ENCODE results near the gene NACC1.

Gene NACC1

DNA sequence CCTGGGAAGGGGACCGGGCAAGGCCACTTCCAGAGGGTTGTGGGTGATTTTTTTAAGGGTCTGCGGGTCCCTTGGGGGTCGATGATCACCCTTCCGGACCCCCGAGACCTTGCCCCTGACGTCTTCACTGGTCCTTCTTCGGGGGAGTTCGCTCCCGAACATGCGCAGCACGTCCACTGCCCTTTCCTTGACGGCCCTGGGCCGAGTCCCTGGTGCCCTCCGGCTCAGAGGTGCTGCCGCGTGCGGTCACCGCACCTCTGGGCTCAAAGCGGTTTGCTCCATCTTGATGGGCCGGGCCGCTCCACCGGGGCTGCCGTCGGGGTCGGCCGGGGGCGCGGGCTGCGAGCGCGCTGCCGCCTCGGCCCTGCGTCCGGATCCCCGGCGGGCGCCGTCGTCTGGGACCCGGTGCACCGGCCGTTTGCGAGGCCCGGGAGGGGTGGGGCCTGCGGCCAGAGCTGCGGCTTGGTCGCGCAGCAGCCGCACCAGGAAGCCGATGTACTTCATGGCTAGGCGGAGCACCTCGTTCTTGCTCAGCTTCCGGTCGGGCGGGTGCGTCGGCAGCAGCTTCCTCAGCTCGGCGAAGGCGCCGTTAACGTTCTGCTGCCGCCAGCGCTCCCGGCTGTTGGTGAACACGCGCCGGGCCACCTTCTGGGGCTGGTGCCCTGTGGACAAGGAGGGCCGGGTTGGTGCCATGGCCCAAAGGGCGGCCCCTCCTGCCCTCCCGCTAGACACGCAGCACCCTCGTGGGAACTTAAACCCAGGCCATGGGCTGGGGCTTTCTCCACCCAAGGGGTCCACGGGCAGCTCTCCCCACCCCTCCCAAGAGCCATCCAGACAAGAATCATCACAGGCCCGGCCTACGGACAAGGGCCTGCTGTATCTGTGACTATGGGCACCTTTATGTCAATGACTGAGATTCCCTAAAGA, 18.7 kb upstream of the NACC1 start:
- DNase-seq (ENCODE audit: low read depth in 3 of 3, low spot score in 1 of 3), result peak; percentile 33 to 56 (median 56)

DNA sequence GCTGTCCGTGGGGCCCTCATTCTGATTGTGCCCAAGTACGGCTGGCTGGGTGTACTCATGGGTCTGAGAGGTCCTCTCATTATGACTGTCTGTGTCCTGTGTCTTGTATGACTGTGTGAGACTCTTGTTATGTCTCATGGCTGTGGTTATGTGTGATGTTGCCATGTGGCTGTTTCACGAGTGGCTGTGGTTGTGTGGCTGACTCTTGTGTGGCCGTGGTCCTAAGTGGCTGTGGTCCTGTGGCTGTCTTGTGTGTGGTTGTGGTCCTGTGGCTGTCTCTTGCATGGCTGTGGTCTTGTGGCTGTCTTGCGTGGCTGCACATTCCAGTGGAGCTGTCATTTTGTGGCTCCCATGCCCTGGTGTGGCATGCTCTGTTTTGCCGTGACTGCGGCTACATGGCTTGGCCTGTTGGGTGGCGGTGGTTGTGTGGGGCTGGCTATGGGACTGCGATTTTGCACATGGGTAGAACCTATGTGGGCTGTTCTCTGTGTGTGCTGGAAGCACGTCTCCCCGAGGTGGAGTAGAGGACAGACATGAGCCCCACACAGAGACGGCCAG, 18.0 kb upstream of the NACC1 start:
- DNase-seq (ENCODE audit: low read depth in 3 of 3, low spot score in 1 of 3), result no peak

DNA sequence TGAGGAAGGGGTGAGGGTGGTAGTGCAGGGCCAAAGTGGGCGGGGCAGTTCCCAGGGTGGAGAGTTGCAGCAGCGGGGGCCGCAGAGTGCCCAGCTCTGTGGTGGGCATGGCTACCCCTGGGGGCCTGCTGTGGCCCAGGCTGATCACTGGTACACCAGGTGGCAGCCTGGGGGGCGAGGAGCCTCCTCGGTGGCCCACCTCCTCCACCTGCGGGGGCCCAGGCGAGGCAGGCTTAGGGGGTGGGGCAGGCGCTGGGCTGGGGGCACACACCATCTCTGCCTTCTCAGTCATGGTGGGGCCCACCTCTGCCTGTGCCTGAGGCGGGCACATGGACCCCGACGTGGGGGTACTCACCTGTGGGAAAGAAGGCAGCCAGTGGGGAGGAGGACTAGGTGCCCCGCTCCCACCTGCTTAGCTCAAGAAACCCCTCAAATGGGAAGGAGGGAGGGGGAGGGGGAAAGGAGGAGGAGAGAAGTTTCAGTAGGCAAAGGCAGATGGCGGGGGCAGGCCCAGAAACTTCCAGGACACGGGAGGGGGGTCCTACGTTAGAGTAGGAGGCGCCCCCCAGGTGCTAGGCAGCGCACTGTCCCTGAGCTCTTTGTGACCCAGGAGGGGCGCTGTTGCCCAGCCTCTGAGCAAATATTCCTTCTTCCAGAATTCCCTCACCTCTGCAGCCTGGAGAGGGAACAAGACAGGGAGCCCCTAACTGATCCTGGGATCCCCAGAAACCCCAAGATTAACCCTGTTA, 17.0 kb upstream of the NACC1 start:
- DNase-seq (ENCODE audit: low read depth in 3 of 3, low spot score in 1 of 3), result no peak

DNA sequence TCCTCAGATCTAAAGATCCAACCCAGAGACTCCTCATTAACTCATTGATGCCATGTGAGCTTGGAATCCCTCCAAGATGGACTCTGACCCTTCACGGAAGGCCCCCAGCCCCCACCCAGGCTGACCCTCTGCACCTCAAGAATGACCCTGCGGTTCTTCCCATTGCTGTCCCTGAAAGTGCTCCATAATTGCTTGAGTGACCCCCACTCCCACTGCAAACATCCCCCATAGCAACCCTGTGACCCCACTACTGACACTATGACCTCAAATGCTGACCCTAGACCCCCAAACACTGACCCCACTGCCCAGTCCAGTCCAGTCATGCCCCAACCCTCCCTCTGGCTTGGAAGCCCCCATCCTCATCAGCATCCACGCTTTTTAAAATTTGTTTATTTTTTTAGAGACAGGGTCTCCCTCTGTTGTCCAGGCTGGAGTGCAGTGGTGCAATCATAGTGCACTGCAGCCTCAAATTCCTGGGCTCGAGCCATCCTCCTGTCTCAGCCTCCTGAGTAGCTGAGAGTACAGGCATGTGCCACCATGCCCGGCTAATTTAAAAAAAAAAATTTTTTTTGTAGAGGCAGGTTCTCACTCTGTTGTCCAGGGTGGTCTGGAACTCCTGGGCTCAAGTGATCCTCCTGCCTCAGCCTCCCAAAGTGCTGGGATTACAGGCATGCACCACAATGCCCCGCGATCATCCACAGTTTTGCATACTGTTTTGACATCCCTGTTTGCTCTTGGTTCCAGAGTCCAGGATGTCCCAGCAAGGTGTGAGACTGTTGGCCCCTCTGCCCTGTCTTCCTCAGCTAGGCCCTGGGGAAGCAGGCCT, 16.3 kb upstream of the NACC1 start:
- no peak for DNase-seq (ENCODE audit: low read depth in 3 of 3, low spot score in 1 of 3)

DNA sequence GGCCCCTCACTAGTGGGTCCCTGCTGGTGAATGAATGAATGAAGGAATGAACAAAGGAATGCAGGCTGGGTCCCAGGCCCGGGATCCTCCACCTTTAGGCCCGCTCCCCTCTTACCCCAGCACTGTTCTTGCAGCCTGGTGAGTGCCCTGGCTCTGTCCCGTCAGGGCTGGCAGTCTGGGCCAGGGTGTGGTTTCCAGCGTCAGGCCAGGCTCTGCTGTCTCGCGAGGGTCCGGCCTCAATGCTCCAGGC, 15.7 kb upstream of the NACC1 start:
- no peak for DNase-seq (ENCODE audit: low read depth in 3 of 3, low spot score in 1 of 3)

DNA sequence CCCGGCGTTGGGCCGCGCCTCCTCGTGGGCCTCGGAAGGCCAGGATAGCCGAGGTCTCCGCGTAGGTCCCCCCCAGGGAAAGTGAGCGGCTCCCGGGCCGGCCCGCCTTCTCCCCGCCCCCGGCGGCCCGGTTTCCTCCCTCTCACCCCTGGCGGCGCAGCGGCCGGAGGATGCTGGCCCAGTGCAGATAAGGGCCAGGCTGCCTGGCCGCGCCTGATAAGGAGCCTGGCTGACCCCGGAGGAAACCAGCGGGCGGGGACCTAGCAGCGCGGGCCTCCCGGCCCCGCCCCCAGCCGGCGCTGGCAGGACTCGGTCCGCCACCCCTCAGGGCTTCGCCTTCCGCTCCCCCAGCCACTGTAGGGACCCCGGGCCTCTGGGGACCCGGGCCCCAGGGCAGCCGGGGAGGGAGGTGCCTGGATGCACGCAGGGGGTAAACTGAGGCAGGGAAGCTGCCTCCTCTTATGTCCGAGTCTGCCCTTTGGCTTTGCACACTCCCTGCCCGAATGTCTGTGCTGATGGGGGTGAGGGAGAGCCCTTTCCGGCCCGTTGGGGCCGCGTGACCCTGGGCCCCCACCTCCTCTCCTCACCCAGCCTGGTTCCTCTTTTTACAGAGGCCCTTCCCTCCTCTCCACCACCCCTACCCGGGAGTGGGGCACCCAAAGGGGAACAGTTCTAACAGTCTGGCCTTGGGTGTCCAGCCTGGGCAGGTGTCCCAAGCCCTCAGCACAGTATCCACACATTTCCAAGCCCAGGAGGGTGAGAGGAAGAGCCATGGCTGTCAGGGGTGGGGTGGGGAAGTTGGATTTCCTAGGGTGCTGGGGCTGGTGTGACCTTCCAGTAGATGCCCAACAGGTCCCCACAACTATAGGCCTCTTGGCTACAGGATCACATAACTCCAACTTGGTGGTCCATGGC, 15.1 kb upstream of the NACC1 start, which contains the start of gene LYL1:
LYL1 (minus strand) TSS at position 193 of the 915 bp plus-strand sequence. CDS start 1,687 bp downstream, outside the sequence.
- DNase-seq (ENCODE audit: low read depth in 3 of 3, low spot score in 1 of 3), result no peak

DNA sequence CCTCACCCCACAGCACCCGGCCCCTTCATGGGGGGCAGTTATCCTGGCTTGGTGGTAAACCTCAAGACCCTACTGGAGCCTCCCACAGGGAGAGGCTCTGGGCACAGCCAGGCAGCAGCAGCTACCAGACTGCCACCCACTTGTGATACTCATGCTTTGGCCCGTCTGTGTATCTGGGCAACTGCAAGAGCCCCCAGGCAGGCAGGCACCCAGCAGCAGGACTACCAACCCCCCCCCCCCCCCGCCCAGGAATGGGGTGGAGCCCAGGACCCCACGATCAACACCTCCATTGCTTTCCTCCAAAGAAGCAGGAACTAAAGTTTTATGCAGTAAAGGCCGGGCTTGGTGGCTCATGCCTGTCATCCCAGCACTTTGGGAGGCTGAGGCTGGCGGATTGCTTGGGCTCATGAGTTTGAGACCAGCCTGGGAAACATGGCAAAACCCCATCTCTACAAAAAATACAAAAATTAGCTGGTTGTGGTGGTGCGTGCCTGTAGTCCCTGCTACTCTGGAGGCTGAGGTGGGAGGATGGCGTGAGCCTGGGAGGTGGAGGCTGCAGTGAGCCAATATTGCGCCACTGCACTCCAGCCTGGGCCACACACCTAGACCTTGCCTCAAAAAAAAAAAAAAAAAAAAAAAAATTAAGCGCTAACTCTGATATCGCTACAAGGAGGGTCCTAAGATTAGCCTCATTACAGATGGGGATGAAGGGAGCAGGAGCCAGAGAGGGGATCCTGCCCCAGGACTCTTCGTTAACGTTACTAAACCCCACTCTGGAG, 14.3 kb upstream of the NACC1 start:
- DNase-seq (ENCODE audit: low read depth in 3 of 3, low spot score in 1 of 3), result no peak

DNA sequence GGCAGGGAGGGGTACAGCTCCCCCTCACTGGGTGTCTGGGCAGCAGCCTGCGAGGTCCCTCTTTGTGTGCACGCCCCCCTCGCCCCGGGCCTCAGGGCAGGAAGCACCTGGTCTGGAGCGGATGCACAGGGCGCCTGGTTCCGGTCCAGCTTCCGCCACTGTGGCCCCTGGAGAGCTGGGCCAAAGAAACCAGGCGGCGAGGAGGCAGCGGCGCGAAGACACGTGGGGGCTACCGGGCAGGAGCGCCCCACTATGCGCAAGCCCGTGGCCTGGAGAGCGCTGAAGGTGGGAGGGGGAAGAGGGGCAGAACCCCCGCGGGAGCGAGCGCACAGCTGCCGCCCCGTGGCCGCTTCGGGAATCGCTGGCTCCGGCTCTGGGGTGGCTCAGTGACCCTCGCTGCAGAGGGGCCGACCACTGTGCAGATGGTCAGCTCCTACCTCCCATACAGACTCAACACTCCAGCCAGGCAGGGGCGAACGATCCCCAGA, 13.7 kb upstream of the NACC1 start:
- peak in 1 of 3 donors; percentile 62 for DNase-seq (ENCODE audit: low read depth in 3 of 3, low spot score in 1 of 3)

DNA sequence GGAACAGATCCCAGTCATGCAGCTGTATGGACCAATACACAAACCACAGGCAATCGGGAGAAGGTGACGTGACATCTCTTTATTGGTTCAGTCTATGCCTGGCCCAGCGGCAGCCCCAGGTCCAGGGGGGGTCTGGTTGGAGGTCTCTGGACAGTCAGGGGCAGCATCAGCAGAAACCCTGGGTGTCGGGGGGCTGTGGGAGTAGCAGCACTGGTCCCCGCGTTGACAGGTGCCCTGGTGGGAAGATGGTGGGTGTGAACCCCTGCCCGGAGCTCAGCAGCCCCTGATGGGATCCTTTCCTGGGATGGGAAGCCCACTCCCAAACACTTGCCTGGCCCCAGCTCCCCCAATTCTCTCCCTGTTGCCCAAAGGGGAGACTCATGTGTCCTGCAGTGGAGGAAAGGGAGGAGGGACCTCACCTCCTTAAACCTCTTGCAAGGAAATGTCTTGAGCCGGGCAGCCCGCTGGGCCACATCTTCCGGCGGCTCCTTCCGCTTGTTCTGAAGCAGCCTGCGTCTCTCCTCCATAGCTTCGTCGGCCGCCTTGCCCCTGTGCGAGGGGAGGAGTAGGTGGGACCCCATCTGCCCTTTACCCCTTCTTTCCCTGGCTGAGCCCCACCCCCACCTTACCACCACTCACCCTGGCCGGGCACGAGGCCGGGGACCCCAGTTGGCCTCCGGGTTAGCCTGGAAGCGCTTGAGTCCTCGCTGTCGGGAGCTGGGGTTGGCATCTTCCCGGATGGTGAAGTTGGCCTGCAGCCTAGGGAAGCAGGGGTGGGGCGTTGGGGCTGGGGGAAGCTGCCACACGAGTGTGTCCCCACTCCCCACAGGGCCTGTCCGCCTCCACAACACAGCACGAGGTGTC, 13.0 kb upstream of the NACC1 start:
- no peak for DNase-seq (ENCODE audit: low read depth in 3 of 3, low spot score in 1 of 3)

DNA sequence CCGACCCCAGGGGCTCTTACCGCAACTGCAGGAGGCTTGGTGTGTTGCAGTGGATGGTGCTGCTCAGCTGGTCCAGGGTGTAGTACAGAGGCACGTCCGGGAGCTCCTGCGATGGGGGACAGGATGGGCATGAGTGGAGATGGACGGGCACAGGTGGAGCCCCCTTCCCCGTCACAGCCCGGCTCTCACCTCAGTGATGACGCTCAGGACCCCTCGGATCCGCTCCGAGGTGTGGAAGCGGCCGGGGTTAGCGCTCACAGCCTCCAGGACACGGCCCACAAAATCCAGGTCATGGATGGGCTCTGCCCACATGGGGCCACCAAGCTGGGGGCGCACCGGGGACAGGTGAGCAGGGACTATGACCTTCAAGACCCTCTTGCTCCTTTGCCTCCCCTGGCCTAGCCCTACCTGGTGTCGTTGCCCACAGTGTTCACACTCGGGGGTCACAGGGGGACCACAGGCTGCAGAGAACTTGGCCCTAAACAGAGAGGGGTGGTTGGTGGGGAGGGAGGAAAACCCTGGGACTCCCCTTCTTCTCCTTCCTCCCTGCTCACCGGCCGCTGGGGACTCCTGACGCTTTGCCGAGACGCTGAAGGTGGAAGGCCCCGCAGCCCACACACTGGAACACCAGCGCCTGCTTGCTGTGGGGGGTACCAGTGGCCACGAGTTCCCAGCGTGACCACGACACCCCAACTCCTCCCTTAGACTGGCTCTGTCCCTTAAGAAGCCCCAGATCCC, 8.5 kb upstream of the NACC1 start:
- DNase-seq (ENCODE audit: low read depth in 3 of 3, low spot score in 1 of 3), result no peak

DNA sequence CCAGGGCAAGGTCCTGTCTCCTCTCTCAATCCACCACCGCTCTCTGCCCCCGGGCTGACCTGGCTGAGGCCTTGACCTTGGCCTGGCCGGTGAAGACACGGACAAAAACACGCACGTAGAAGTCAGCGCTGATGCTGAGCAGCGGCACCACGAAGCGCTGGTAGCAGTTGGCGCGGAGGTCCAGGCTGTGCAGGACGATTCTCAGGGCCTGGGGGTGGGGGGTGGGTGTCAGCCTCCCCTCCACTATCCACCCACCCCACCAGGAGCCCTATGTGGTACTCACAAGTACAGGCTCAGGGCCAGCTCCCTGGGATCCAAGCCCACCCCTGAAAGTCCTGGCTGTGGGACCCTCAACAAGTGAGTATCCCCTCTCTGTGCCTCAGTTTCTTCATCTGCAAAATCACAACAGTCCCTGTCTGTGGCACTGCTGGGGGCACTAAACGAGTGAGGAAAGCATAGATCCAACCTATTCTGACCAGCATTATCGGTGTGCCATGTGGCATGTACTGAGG, 7.9 kb upstream of the NACC1 start:
- DNase-seq (ENCODE audit: low read depth in 3 of 3, low spot score in 1 of 3), result no peak

DNA sequence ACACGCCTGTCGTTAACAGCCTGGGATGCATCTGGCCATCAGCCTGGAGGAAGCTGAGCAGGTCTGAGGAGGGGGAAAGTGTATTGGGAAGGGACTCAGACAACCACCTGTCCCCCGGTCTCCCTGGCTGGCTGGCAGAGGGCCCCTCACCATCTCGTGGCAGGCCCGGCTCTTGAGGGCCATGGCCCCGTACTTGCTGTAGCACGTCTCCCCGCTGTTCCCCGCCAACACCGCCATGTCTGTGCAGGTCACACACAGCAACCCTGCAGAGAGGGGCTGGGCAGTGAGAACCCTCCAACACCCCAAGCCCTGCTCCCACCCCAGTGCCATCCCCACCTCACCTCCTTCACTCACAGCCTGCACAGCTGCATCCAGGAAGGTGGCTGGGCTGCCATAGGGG, 5.5 kb upstream of the NACC1 start:
- DNase-seq (ENCODE audit: low read depth in 3 of 3, low spot score in 1 of 3), result no peak

DNA sequence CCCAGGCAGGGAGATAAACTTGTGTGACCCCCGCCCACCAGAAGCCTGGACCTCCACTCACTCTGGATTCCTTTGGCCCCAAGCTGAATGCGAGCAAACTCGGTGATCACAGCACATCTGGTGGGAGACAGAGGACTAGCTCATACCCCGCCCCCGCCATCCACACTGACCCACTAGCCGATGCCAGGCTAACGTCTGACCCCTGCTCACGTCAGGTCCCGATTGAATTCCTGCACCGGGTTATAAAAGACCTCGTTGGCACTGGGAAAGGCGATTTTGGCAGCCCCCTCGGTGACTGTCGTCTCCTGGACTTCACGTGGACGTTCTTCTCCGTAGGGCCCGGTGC, 2.2 kb upstream of the NACC1 start:
- DNase-seq (ENCODE audit: low read depth in 3 of 3, low spot score in 1 of 3), result no peak

DNA sequence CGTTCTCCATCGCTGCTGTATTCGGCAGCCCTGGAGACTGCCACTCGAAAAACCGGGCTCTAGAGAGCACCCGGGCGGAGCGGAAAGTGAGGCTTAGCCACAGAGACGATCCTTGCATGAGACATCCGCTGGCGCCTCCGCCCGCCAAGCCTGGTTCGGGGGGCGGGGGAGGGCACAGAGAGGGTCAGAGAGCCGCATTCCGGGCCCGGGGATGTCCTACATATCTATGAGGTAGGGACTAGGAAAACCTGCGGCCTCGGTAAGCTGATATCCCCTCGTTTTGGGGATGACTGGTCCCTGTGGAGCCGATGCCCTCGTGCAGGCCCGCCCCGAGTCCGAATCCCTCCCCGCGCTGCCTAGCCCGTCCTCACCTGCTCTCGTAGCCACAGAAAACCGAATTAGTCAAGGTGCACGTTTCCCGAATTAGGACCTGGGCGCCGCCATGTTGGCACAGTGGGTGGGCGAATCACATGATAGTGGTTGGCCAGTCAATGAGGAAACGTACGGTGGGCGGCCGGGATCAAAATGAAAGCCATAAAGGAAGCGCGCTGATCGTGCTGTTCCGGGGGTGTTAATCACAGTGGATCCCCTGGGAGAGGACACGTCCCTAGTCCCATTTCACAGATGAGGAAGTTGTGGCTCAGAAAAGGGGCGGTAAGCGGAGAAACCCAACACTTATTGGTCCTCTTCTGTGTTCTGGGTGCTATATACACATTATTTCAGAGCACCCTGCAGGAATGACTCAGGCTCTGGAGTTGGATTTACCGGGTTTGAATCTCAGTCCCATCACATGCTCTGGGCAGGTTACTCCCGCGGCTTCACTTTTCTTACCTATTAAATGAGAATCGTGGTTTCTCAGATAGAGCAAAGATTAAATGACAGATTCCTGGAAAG, 1.5 kb upstream of the NACC1 start, which contains the start of gene TRMT1:
TRMT1 (minus strand) TSS at position 459 of the 894 bp plus-strand sequence; CDS start at position 118, 341 bp downstream.
- DNase-seq (ENCODE audit: low read depth in 3 of 3, low spot score in 1 of 3), result peak; percentile 70 to 82 (median 70)

DNA sequence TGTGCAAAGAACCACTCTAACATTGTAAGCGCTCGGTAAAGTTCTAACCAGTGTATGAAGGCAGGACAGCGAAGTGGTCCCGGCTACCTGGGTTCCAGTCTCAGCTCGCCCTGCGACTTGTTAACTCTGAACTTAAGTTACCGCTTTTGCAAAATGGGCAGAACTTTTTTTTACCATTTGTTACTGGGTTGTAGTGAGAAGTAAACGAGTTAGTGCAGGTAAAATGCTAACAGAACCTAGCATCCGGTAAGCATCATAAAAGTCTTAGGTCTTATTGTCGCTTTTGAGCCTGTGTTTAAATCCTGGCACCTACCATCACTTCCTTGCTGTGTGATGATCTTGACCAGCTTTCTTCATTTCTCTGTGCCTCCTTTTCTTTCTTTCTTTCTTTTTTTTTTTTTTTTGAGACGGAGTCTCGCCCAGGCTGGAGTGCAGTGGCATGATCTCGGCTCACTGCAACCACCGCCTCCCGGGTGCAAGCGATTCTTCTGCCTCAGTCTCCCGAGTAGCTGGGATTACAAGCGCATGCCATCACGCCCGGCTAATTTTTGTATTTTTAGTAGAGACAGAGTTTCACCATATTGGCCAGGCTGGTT, 790 bp upstream of the NACC1 start:
- no peak for DNase-seq (ENCODE audit: low read depth in 3 of 3, low spot score in 1 of 3)

Data from stimulated activated CD4-positive, alpha-beta T cell treated with anti-CD3 and anti-CD28 coated beads, TNF-alpha, amount 100 ng/mL, for 1 hour (primary cell).